GM12878 (cell line): ENCODE data around the gene HOMER2. TPM values are rescaled to one million over a fixed set of nuclear protein-coding genes. Genes with fewer than 3 reads are reported as not detected.

Experiments
- ATAC-seq: fragments of 200-7000 bp; cut with Tn5 transposase; 3 replicates; pipeline ENCODE4 v1.9.1; 2020; ENCODE audit warnings: mild to moderate bottlenecking, moderate library complexity
- BruUV-seq: library from RNA; stranded (reverse); fragments of 400-500 nt; replicated peaks from 2 replicates; lab custom pipeline; 2021; lab: Mats Ljungman, UMichigan
- CTCF ChIA-PET: fragments of 300-600 bp; sonication (Branson Sonifier 250); formaldehyde crosslinking; extraction: SDS; loops from one replicate; lab custom pipeline; 2021; ENCODE audit warnings: inconsistent platforms; lab: Yijun Ruan, JAX
- POLR2A ChIA-PET: fragments of 350-600 bp; formaldehyde crosslinking; extraction: SDS; loops from one replicate; lab custom pipeline; 2021; ENCODE audit warnings: inconsistent platforms; lab: Charles Lee
- RAD21 ChIA-PET: fragments of 300-600 bp; sonication (Branson Sonifier 250); formaldehyde crosslinking; loops from one replicate; lab custom pipeline; 2023; ENCODE audit warnings: antibody characterized with exemption; ENCODE audit not compliant: unreplicated experiment; lab: Charles Lee
- SMC1A ChIA-PET: fragments of 300-600 bp; sonication (Branson Sonifier 250); formaldehyde crosslinking; loops from one replicate; lab custom pipeline; 2023; ENCODE audit not compliant: unreplicated experiment, uncharacterized antibody; lab: Charles Lee
- DNase-seq: peaks from one replicate; pipeline ENCODE4 v3.0.0-alpha.2; 2011; ENCODE audit warnings: low read depth, low spot score
- FAIRE-seq: peaks from 3 replicates; lab custom pipeline; 2011; peaks lifted over from hg19 to GRCh38; lab: Jason Lieb, UNC
- H2AFZ ChIP-seq: 2 replicates; pipeline ENCODE4 v1.6.0; 2011; ENCODE audit warnings: low read depth, low read length, control low read depth; ENCODE audit not compliant: control insufficient read depth
- H3K27ac ChIP-seq: 2 replicates; pipeline ENCODE4 v1.5.1; 2011; ENCODE audit warnings: control low read depth; ENCODE audit not compliant: control insufficient read depth, insufficient read depth
- H3K27me3 ChIP-seq, 2 experiments: replicated peaks in 1 of 2; 2 replicates each; pipeline versions ENCODE4 v1.6.0 to v1.6.1; 2011; ENCODE audit warnings: low read length in 1 of 2; ENCODE audit not compliant: control insufficient read depth in 2 of 2, insufficient read depth in 2 of 2
- H3K36me3 ChIP-seq, 2 experiments: 2 replicates each; pipeline ENCODE4 v1.5.1; 2011; ENCODE audit warnings: low read length in 1 of 2; ENCODE audit not compliant: control insufficient read depth in 2 of 2, insufficient read depth in 2 of 2
- H3K4me1 ChIP-seq: 2 replicates; pipeline ENCODE4 v1.6.1; 2011; ENCODE audit warnings: mild to moderate bottlenecking, low read length, moderate library complexity, mixed read lengths; ENCODE audit not compliant: control insufficient read depth, insufficient read depth
- H3K4me2 ChIP-seq: 2 replicates; pipeline ENCODE4 v1.6.0; 2011; ENCODE audit warnings: control low read depth; ENCODE audit not compliant: control insufficient read depth, insufficient read depth
- H3K4me3 ChIP-seq: fragments of 200-600 bp; sonication (generic); 2 replicates; pipeline ENCODE4 v1.5.1; 2016
- H3K79me2 ChIP-seq: 2 replicates; pipeline ENCODE4 v1.6.0; 2011; ENCODE audit warnings: low read length; ENCODE audit not compliant: control insufficient read depth, insufficient read depth
- H3K9ac ChIP-seq: 2 replicates; pipeline ENCODE4 v1.8.0; 2011; ENCODE audit warnings: low read length, control low read depth, mixed read lengths; ENCODE audit not compliant: control insufficient read depth, insufficient read depth
- H3K9me3 ChIP-seq: replicated peaks from 3 replicates; pipeline ENCODE4 v1.5.1; 2011; ENCODE audit warnings: mild to moderate bottlenecking, low read length; ENCODE audit not compliant: control insufficient read depth, insufficient read depth
- H4K20me1 ChIP-seq: 2 replicates; pipeline ENCODE4 v1.6.0; 2011; ENCODE audit not compliant: control insufficient read depth, insufficient read depth
- CREM ChIP-seq: IDR thresholded peaks from 2 replicates; pipeline ENCODE4 v1.6.1; 2014; ENCODE audit warnings: antibody characterized with exemption, low read depth
- EP300 ChIP-seq, 2 experiments: fragments of 150-350 bp in 1 of 2; IDR thresholded peaks; 2 replicates each; pipeline ENCODE4 v1.6.1; 2011 to 2012; ENCODE audit warnings: low read depth in 2 of 2, low read length in 2 of 2, borderline replicate concordance in 1 of 2, improper control_type of control experiment in 1 of 2, inconsistent platforms in 1 of 2; ENCODE audit not compliant: control insufficient read depth in 1 of 2
- JUNB ChIP-seq: IDR thresholded peaks from 2 replicates; pipeline ENCODE4 v1.6.1; 2016; ENCODE audit warnings: antibody characterized with exemption, mild to moderate bottlenecking
- JUND ChIP-seq: IDR thresholded peaks from 2 replicates; pipeline ENCODE4 v1.6.1; 2012; ENCODE audit warnings: low read depth, mild to moderate bottlenecking, low read length, improper control_type of control experiment, moderate library complexity
- NR2F1 ChIP-seq: fragments of 450-650 bp; conservative IDR thresholded peaks from 2 replicates; pipeline ENCODE4 v1.6.1; 2017; ENCODE audit warnings: mild to moderate bottlenecking
- RB1 ChIP-seq: fragments of 450-650 bp; formaldehyde crosslinking; IDR thresholded peaks from 2 replicates; pipeline ENCODE4 v1.6.1; 2017; ENCODE audit warnings: mild to moderate bottlenecking, borderline replicate concordance
- RBBP5 ChIP-seq: fragments of 200-600 bp; sonication (generic); conservative IDR thresholded peaks from 2 replicates; pipeline ENCODE4 v1.6.1; 2016
- SKIL ChIP-seq: fragments of 450-650 bp; IDR thresholded peaks from 2 replicates; pipeline ENCODE4 v1.6.1; 2017; ENCODE audit warnings: mild to moderate bottlenecking, low read depth, inconsistent platforms; ENCODE audit not compliant: poor library complexity, severe bottlenecking
- SMARCA5 ChIP-seq: fragments of 450-650 bp; IDR thresholded peaks from 2 replicates; pipeline ENCODE4 v1.6.1; 2017; ENCODE audit warnings: mild to moderate bottlenecking
- SREBF1 ChIP-seq: IDR thresholded peaks from 2 replicates; pipeline ENCODE4 v1.6.1; 2012; ENCODE audit warnings: mild to moderate bottlenecking, low read length
- ZNF592 ChIP-seq: fragments of 450-650 bp; IDR thresholded peaks from 2 replicates; pipeline ENCODE4 v1.6.1; 2017; ENCODE audit warnings: mild to moderate bottlenecking, moderate library complexity
- WGBS: methylation state at CpG from one replicate; pipeline ENCODE4 v1.1.6; 2016; ENCODE audit warnings: low lambda C conversion rate; ENCODE audit not compliant: insufficient replicate concordance, insufficient coverage; ENCODE audit errors: missing lambda C conversion rate; 5-methylcytosine and 5-hydroxymethylcytosine counted together
- in situ Hi-C: fragments of 300-500 bp; cut with MboI; formaldehyde crosslinking; loops from 9 replicates; pipeline ENCODE4 v1.14.3; 2018; ENCODE audit warnings: mixed read lengths
- intact Hi-C: fragments of 100-400 bp; cut with micrococcal nuclease; formaldehyde crosslinking; loops from one replicate; pipeline ENCODE4 v1.14.2; 2022; ENCODE audit not compliant: unreplicated experiment
- polyA plus RNA-seq, 11 experiments: library from polyadenylated mRNA; depleted of rRNA in 4 of 11; unstranded in 6 of 11; stranded (reverse) in 5 of 11; fragments of >200 nt; fragmentation: Nextera tagmentation in 4 of 11; fragmentation: Illumina TruSeq in 1 of 11; extraction: Ambion mirVana in 4 of 11; extraction: Trizol in 1 of 11; gene quantifications; 1 replicate in 1 of 11; 2 replicates in 10 of 11; pipeline versions ENCODE4 v1.2.1 to v1.2.3, GENCODE V29; 2011 to 2016; ENCODE audit warnings: inconsistent platforms in 2 of 11, missing spikeins in 2 of 11, low read depth in 1 of 11
- total RNA-seq, 4 experiments: library from RNA; depleted of rRNA in 3 of 4; stranded (reverse); fragments of >200 nt in 3 of 4; fragmentation: Illumina TruSeq in 1 of 4; extraction: Trizol in 1 of 4; gene quantifications; 2 replicates each; pipeline versions ENCODE4 v1.2.1 to v1.2.3, GENCODE V29; 2013 to 2021
- TF ChIP-seq, protein P1 (sequence below): fragments of 450-650 bp; IDR thresholded peaks from 2 replicates; pipeline ENCODE4 v1.6.1; 2018; ENCODE audit warnings: mild to moderate bottlenecking, low read depth, moderate library complexity; ENCODE audit not compliant: partially characterized antibody

The HOMER2 gene
- total and polyA plus RNA-seq, 10 of the 15 experiments (the other 5 are each of a cell fraction or from before 2014, with no cell fraction given): 0.60 to 5.0 (median 1.8) TPM

DNA sequence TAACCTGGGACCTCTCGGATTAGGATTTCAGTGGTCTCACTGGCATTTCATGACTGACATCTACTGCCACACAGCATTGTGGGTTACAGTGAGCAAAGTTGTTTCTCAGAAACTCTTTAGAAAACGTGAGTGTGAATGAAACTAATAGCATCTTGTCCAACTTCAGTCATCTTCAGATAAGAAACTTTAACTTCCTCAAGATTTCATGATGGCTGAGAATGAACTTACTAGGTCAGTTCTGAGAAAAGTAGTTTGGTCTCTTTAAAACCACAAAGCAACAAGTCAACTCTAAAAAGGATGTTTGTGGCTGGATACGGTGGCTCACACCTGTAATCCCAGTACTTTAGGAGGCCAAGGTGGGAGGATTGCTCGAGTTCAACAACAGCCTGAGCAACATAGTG, 14.2 kb upstream of the HOMER2 start (continued):
- TF ChIP-seq, protein P1, sequence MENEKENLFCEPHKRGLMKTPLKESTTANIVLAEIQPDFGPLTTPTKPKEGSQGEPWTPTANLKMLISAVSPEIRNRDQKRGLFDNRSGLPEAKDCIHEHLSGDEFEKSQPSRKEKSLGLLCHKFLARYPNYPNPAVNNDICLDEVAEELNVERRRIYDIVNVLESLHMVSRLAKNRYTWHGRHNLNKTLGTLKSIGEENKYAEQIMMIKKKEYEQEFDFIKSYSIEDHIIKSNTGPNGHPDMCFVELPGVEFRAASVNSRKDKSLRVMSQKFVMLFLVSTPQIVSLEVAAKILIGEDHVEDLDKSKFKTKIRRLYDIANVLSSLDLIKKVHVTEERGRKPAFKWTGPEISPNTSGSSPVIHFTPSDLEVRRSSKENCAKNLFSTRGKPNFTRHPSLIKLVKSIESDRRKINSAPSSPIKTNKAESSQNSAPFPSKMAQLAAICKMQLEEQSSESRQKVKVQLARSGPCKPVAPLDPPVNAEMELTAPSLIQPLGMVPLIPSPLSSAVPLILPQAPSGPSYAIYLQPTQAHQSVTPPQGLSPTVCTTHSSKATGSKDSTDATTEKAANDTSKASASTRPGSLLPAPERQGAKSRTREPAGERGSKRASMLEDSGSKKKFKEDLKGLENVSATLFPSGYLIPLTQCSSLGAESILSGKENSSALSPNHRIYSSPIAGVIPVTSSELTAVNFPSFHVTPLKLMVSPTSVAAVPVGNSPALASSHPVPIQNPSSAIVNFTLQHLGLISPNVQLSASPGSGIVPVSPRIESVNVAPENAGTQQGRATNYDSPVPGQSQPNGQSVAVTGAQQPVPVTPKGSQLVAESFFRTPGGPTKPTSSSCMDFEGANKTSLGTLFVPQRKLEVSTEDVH: no peak
- TF ChIP-seq SKIL (no peak), RBBP5 (no peak), EP300 (IDR thresholded peaks at IDR 0.05; ENCODE audit: borderline replicate concordance in 1 of 2, control insufficient read depth in 1 of 2, low read depth in 2 of 2, low read length in 2 of 2) (no peak), JUNB (peak; percentile 34; the same call in 1 of the 2 replicates)

DNA sequence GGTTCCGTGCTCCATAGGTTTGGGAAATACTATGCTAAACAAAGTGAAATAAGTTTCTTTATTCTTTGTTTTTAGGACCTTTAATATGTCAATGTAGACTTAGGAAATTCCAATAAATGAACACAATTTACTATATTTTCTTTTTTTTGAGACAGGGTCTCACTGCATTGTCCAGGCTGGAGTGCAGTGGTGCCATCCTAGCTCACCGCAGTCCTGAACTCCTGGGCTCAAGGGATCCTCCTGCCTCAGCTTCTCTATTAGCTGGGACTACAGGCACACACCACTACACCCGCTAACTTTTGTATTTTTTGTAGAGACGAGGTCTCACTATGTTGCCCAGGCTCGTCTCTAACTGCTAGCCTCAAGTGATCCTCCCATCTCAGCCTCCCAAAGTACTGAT, 12.4 kb upstream of the HOMER2 start:
- Histone ChIP-seq H4K20me1 (no peaks in the 10 kb centered on the region; the same call in 1 of the 2 replicates), H3K4me1 (peaks cover 13% of the 10 kb centered on the region), H3K4me2 (no peak overlapping the region), H3K27ac (no peak overlapping the region), H3K79me2 (no peaks in the 10 kb centered on the region), H3K4me3 (no peak overlapping the region), H2AFZ (no peak overlapping the region), H3K9me3 (no peaks in the 10 kb centered on the region), H3K36me3 (no peaks in the 10 kb centered on the region), H3K27me3 (peaks cover 0 to 1% of the 10 kb centered on the region in 2 experiments; a peak in 2 of 4 replicates), H3K9ac (no peak overlapping the region)
- intact Hi-C loops: no loop called here
- FAIRE-seq (no peak), ATAC-seq (no peak), DNase-seq (no peak)
- ChIA-PET CTCF (no interaction called here), SMC1A (no interaction called here), POLR2A (no interaction called here), RAD21 (no interaction called here)
- BruUV-seq: no TSS peak
- in situ Hi-C loops: no loop called here
- 95% methylated on average over 5 of the region's 5 CpGs for WGBS
- TF ChIP-seq SKIL (no peak), JUND (no peak), RB1 (no peak), SREBF1 (no peak), CREM (no peak), NR2F1 (no peak), ZNF592 (no peak), SMARCA5 (no peak)
